Astrocyte (in vitro differentiated cells and primary cell): ENCODE data around the gene AMN. TPM values are rescaled to one million over a fixed set of nuclear protein-coding genes. Genes with fewer than 3 reads are reported as not detected.

Experiments
- DNase-seq: peaks from one replicate; pipeline ENCODE4 v3.0.0-alpha.2; 2010; ENCODE audit warnings: low read depth
- FAIRE-seq: peaks from 2 replicates; lab custom pipeline; 2011; peaks lifted over from hg19 to GRCh38; lab: Jason Lieb, UNC
- H2AFZ ChIP-seq: 2 replicates; pipeline ENCODE4 v1.6.0; 2012; ENCODE audit warnings: low read depth, low read length, inconsistent platforms
- H3K27ac ChIP-seq: 2 replicates; pipeline ENCODE4 v1.5.1; 2011; ENCODE audit warnings: low read depth, low read length, inconsistent platforms
- H3K27me3 ChIP-seq: 2 replicates; pipeline ENCODE4 v1.6.0; 2011; ENCODE audit warnings: low read length, inconsistent platforms; ENCODE audit not compliant: insufficient read depth
- H3K36me3 ChIP-seq: 2 replicates; pipeline ENCODE4 v1.5.1; 2011; ENCODE audit warnings: low read length, inconsistent platforms; ENCODE audit not compliant: insufficient read depth
- H3K4me1 ChIP-seq: 2 replicates; pipeline ENCODE4 v1.5.1; 2011; ENCODE audit warnings: low read length, inconsistent platforms; ENCODE audit not compliant: insufficient read depth
- H3K4me2 ChIP-seq: 2 replicates; pipeline ENCODE4 v1.6.0; 2012; ENCODE audit warnings: low read length, inconsistent platforms
- H3K4me3 ChIP-seq: 2 replicates; pipeline ENCODE4 v1.5.1; 2011; ENCODE audit warnings: low read depth, mild to moderate bottlenecking, low read length, inconsistent platforms; ENCODE audit not compliant: insufficient read depth
- H3K79me2 ChIP-seq: 2 replicates; pipeline ENCODE4 v1.6.0; 2012; ENCODE audit warnings: mild to moderate bottlenecking, low read length, inconsistent platforms; ENCODE audit not compliant: insufficient read depth
- H3K9ac ChIP-seq: 2 replicates; pipeline ENCODE4 v1.6.0; 2012; ENCODE audit warnings: mild to moderate bottlenecking, low read length, inconsistent platforms
- H3K9me3 ChIP-seq: 2 replicates; pipeline ENCODE4 v1.5.1; 2012; ENCODE audit warnings: low read depth, mild to moderate bottlenecking, low read length, inconsistent platforms; ENCODE audit not compliant: insufficient read depth
- H4K20me1 ChIP-seq: 2 replicates; pipeline ENCODE4 v1.6.0; 2012; ENCODE audit warnings: low read length, inconsistent platforms; ENCODE audit not compliant: insufficient read depth
- H3K27ac Mint-ChIP-seq: one replicate; pipeline ENCODE4 v1.8.0; 2021; ENCODE audit warnings: mild to moderate bottlenecking, mixed read lengths; ENCODE audit not compliant: unreplicated experiment
- H3K27me3 Mint-ChIP-seq: one replicate; pipeline ENCODE4 v1.8.0; 2021; ENCODE audit warnings: low read depth, mixed read lengths; ENCODE audit not compliant: unreplicated experiment
- H3K36me3 Mint-ChIP-seq: one replicate; pipeline ENCODE4 v1.8.0; 2021; ENCODE audit warnings: low read depth, mixed read lengths; ENCODE audit not compliant: unreplicated experiment
- H3K4me1 Mint-ChIP-seq: one replicate; pipeline ENCODE4 v1.8.0; 2021; ENCODE audit warnings: low read depth, mixed read lengths; ENCODE audit not compliant: unreplicated experiment
- H3K4me3 Mint-ChIP-seq: one replicate; pipeline ENCODE4 v1.8.0; 2021; ENCODE audit warnings: mild to moderate bottlenecking, moderate library complexity, mixed read lengths; ENCODE audit not compliant: unreplicated experiment
- H3K9me3 Mint-ChIP-seq: one replicate; pipeline ENCODE4 v1.8.0; 2021; ENCODE audit warnings: mild to moderate bottlenecking, mixed read lengths; ENCODE audit not compliant: unreplicated experiment
- EZH2 ChIP-seq: IDR thresholded peaks from 2 replicates; pipeline ENCODE4 v1.6.1; 2012; ENCODE audit warnings: mild to moderate bottlenecking, low read length, inconsistent platforms; ENCODE audit not compliant: insufficient read depth
- total RNA-seq: library from RNA; stranded (reverse); gene quantifications from 2 replicates; pipeline ENCODE4 v1.2.1, GENCODE V29; 2021
- TF ChIP-seq, protein P1 (sequence below): IDR thresholded peaks from 2 replicates; pipeline ENCODE4 v1.5.1; 2011; ENCODE audit warnings: low read depth, mild to moderate bottlenecking, inconsistent platforms, low read length, moderate library complexity; ENCODE audit not compliant: insufficient read depth

The AMN gene
- total RNA-seq, 1 donor from 2014 or later = 2.0 TPM

DNA sequence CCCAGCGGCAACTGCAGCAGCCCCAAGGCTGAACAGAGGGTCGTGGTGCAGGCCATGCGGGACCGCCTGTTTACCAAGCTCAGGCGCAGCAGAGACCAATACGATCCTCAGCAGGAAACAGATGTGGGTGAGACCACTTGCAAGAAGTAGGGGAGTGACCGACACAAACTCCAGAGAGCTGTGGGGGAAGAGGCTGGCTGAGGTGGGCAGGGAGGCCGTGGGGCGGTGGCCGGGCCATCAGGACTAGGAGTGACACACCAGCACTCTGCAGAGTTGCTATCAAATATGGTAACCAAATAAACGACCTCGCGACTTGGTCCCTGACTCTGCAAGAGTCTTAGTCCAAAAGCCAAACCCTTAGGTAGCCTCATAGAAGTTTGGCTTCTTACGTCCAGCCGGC is 30.6 kb downstream of the AMN start:
- Histone ChIP-seq H3K27me3 (no peaks in the 10 kb centered on the region), H3K4me3 (no peak overlapping the region), H4K20me1 (peaks cover 76% of the 10 kb centered on the region), H3K9ac (no peak overlapping the region), H3K79me2 (no peaks in the 10 kb centered on the region), H3K4me2 (no peak overlapping the region), H3K9me3 (no peaks in the 10 kb centered on the region), H3K27ac (no peak overlapping the region), H3K4me1 (peaks cover 27% of the 10 kb centered on the region), H2AFZ (no peak overlapping the region), H3K36me3 (peaks cover 57% of the 10 kb centered on the region)
- Mint-ChIP-seq H3K36me3 (peaks cover 27% of the 10 kb centered on the region), H3K4me1 (peaks cover 10% of the 10 kb centered on the region), H3K9me3 (no peaks in the 10 kb centered on the region), H3K4me3 (no peak overlapping the region), H3K27ac (no peak overlapping the region), H3K27me3 (no peaks in the 10 kb centered on the region)
- TF ChIP-seq EZH2 = no peak
- TF ChIP-seq, protein P1, sequence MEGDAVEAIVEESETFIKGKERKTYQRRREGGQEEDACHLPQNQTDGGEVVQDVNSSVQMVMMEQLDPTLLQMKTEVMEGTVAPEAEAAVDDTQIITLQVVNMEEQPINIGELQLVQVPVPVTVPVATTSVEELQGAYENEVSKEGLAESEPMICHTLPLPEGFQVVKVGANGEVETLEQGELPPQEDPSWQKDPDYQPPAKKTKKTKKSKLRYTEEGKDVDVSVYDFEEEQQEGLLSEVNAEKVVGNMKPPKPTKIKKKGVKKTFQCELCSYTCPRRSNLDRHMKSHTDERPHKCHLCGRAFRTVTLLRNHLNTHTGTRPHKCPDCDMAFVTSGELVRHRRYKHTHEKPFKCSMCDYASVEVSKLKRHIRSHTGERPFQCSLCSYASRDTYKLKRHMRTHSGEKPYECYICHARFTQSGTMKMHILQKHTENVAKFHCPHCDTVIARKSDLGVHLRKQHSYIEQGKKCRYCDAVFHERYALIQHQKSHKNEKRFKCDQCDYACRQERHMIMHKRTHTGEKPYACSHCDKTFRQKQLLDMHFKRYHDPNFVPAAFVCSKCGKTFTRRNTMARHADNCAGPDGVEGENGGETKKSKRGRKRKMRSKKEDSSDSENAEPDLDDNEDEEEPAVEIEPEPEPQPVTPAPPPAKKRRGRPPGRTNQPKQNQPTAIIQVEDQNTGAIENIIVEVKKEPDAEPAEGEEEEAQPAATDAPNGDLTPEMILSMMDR = no peak
- FAIRE-seq (no peak), DNase-seq (no peak)

DNA sequence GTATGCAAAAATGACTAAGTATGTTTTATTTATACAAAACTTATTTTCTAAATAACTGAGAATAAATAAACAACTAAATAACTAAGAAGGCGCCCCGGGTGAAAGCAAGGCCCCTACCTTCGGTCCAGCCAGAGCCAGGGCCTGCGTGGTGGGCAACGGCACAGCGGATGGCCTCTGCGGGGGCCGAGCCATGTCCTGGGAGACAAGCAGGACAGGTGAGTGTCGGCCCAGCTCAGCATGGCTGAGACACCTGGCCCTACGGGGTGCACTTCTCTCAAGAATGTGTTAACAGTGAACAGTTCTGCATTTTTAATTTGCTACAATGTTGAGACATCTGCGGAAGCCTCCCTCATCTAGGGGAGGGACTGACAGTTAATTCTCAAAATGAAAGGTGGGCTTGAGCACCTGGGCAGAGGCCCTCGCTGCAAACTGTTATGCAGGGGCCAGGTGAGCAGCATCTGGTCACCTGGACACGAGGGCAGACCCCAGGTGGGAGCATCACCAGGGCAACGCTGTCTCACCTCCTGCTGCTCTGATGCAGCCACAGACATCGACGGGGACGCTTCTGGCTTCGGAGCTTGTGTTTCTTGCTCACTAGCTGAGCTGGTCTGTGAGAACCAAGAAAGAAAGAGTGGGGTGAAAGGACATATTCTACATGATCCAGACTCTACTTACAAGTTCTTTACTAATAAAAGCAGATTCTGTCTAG is 31.8 kb downstream of the AMN start:
- Histone ChIP-seq H2AFZ (no peak overlapping the region), H3K9ac (no peak overlapping the region), H3K9me3 (no peaks in the 10 kb centered on the region), H3K4me2 (no peak overlapping the region), H3K27me3 (no peaks in the 10 kb centered on the region), H4K20me1 (peaks cover 75% of the 10 kb centered on the region), H3K27ac (no peak overlapping the region), H3K4me1 (peaks cover 20% of the 10 kb centered on the region), H3K36me3 (peaks cover 59% of the 10 kb centered on the region), H3K79me2 (no peaks in the 10 kb centered on the region), H3K4me3 (no peak overlapping the region)
- DNase-seq (no peak), FAIRE-seq (no peak)
- H3K36me3 Mint-ChIP-seq = peaks cover 25% of the 10 kb centered on the region
- no peaks in the 10 kb centered on the region for H3K9me3 Mint-ChIP-seq
- no peaks in the 10 kb centered on the region for H3K27me3 Mint-ChIP-seq
- H3K27ac Mint-ChIP-seq = no peak overlapping the region
- no peak overlapping the region for H3K4me3 Mint-ChIP-seq
- peaks cover 10% of the 10 kb centered on the region for H3K4me1 Mint-ChIP-seq
- TF ChIP-seq EZH2 = no peak
- TF ChIP-seq, protein P1 = no peak

DNA sequence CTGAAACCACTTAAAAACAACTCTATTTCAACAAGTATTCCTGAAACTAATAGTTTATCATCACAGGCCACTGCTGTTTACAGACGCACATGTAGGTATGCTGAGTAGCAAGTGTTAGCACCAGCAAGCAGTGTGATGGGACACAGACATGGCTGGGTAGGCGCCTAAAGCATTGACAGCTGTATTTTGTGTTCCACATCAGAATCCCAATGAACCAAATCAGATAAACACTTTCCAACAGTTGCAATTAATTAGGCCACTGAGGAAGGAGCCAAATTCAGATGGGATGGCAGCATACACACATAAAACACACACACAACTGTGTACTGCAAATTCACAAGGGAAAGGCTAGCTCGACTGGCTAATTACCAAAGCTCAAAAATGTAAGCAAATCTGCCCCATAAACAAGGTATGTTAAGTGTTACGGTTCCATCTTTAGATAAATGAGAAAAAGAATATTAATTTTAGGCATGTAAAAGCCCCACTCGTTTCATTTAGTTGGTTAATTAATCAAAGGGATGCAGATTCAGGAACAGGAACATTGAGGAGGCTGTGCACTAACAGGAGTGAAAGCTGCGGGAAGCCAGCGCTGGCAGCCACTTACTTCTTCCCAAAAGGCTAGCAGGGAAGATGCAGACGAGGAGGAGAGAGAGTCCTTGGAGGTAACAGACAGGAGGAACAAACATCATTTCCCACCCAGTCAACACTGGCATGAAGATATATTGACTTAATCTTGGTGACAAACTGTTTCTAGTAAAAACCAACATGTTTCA is 33.4 kb downstream of the AMN start:
- no peak overlapping the region for H3K27ac Mint-ChIP-seq
- no peak for DNase-seq
- no peaks in the 10 kb centered on the region for H3K79me2 ChIP-seq
- H3K4me1 Mint-ChIP-seq = peaks cover 7% of the 10 kb centered on the region
- H3K9me3 Mint-ChIP-seq = no peaks in the 10 kb centered on the region
- peaks cover 14% of the 10 kb centered on the region for H3K4me1 ChIP-seq
- TF ChIP-seq, protein P1 = no peak
- no peak for TF ChIP-seq EZH2
- peaks cover 62% of the 10 kb centered on the region for H3K36me3 ChIP-seq
- no peak for FAIRE-seq
- H3K27me3 ChIP-seq = no peaks in the 10 kb centered on the region
- H3K27me3 Mint-ChIP-seq = no peaks in the 10 kb centered on the region
- H3K9me3 ChIP-seq = no peaks in the 10 kb centered on the region
- H3K4me2 ChIP-seq = no peak overlapping the region
- no peak overlapping the region for H2AFZ ChIP-seq
- H3K36me3 Mint-ChIP-seq = peaks cover 22% of the 10 kb centered on the region
- H3K4me3 ChIP-seq = no peak overlapping the region
- H4K20me1 ChIP-seq = peaks cover 60% of the 10 kb centered on the region
- no peak overlapping the region for H3K4me3 Mint-ChIP-seq
- H3K9ac ChIP-seq = no peak overlapping the region
- no peak overlapping the region for H3K27ac ChIP-seq
